AG04450 (cell line): ENCODE measurements around the gene ANO10. TPM values are rescaled to one million over a fixed set of nuclear protein-coding genes. Genes with fewer than 3 reads are reported as not detected.

Source experiments
- CTCF ChIA-PET: fragments of 300-600, 350-600 bp; formaldehyde crosslinking; extraction: SDS; loops from one replicate; lab custom pipeline; 2022; ENCODE audit warnings: antibody characterized with exemption, inconsistent platforms; lab: Charles Lee
- POLR2A ChIA-PET: fragments of 350-600 bp; formaldehyde crosslinking; extraction: SDS; loops from one replicate; lab custom pipeline; 2021; ENCODE audit warnings: antibody characterized with exemption, inconsistent platforms; lab: Yijun Ruan, JAX
- DNase-seq: peaks from one replicate; pipeline ENCODE4 v3.0.0-alpha.2; 2011; ENCODE audit warnings: low read depth, low spot score
- H3K27ac ChIP-seq: one replicate; pipeline ENCODE4 v1.5.1; 2012; ENCODE audit warnings: low read depth, low read length, control low read depth
- H3K27me3 ChIP-seq: one replicate; pipeline ENCODE4 v1.6.0; 2012; ENCODE audit warnings: low read length; ENCODE audit not compliant: control insufficient read depth, insufficient read depth
- H3K4me3 ChIP-seq: 2 replicates; pipeline ENCODE4 v1.5.1; 2011; ENCODE audit warnings: mild to moderate bottlenecking, low read depth, low read length, control low read depth
- H3K9me3 ChIP-seq: 2 replicates; pipeline ENCODE4 v1.5.1; 2012; ENCODE audit warnings: low read length; ENCODE audit not compliant: control insufficient read depth, insufficient read depth
- CTCF ChIP-seq: IDR thresholded peaks from 2 replicates; pipeline ENCODE4 v1.5.1; 2011; ENCODE audit warnings: low read depth, low read length, control low read depth, inconsistent platforms
- polyA plus RNA-seq: library from polyadenylated mRNA; depleted of rRNA; stranded (reverse); fragments of >200 nt; gene quantifications from 2 replicates; pipeline ENCODE4 v1.2.3, GENCODE V29; 2011

ANO10 gene
- polyA plus RNA-seq, 1 experiment, result 87.1 TPM

- no peak overlapping the region for H3K27ac ChIP-seq
- ChIA-PET CTCF (no interaction called here), POLR2A (no interaction called here)
- H3K4me3 ChIP-seq, result no peak overlapping the region
- H3K9me3 ChIP-seq, result no peaks in the 10 kb centered on the region
- H3K27me3 ChIP-seq, result no peaks in the 10 kb centered on the region
- DNase-seq, result no peak
- no peak for TF ChIP-seq CTCF
Measured at GRCh38 chr3:43415088-43415487, 206.7 kb downstream of the ANO10 start.

GRCh38 chr3:43413676-43414368, 208.0 kb downstream of the ANO10 start:
- no peak for DNase-seq
- Histone ChIP-seq H3K4me3 (no peak overlapping the region), H3K27ac (no peak overlapping the region), H3K9me3 (no peaks in the 10 kb centered on the region), H3K27me3 (no peaks in the 10 kb centered on the region)
- POLR2A ChIA-PET, result no interaction called here
- CTCF ChIA-PET, result no interaction called here
- TF ChIP-seq CTCF, result no peak

GRCh38 chr3:43411429-43411828, 210.4 kb downstream of the ANO10 start:
- ChIA-PET POLR2A (no interaction called here), CTCF (interaction anchor here (0.6 to 0.9 kb wide), 2 partner anchors 8 to 654 kb away, joined by 3 read pairs; no protein-coding TSS in a partner anchor)
- Histone ChIP-seq H3K27ac (no peak overlapping the region), H3K9me3 (no peaks in the 10 kb centered on the region), H3K27me3 (no peaks in the 10 kb centered on the region), H3K4me3 (no peak overlapping the region)
- DNase-seq, result no peak
- no peak for TF ChIP-seq CTCF

GRCh38 chr3:43410592-43410991, 211.2 kb downstream of the ANO10 start:
- no peak overlapping the region for H3K27ac ChIP-seq
- ChIA-PET POLR2A (no interaction called here), CTCF (no interaction called here)
- H3K4me3 ChIP-seq, result no peak overlapping the region
- no peak for DNase-seq
- no peaks in the 10 kb centered on the region for H3K27me3 ChIP-seq
- no peaks in the 10 kb centered on the region for H3K9me3 ChIP-seq
- no peak for TF ChIP-seq CTCF

GRCh38 chr3:43409506-43409905, 212.3 kb downstream of the ANO10 start:
- no peak for DNase-seq
- Histone ChIP-seq H3K27ac (no peak overlapping the region), H3K4me3 (no peak overlapping the region), H3K27me3 (no peaks in the 10 kb centered on the region), H3K9me3 (no peaks in the 10 kb centered on the region)
- no peak for TF ChIP-seq CTCF
- ChIA-PET POLR2A (no interaction called here), CTCF (no interaction called here)
